ENCODE results near the gene WDR26.

Gene WDR26

GRCh38 chr1:224434691-224435317 is at the start of gene WDR26 (continued):
- TF ChIP-seq, protein P1, sequence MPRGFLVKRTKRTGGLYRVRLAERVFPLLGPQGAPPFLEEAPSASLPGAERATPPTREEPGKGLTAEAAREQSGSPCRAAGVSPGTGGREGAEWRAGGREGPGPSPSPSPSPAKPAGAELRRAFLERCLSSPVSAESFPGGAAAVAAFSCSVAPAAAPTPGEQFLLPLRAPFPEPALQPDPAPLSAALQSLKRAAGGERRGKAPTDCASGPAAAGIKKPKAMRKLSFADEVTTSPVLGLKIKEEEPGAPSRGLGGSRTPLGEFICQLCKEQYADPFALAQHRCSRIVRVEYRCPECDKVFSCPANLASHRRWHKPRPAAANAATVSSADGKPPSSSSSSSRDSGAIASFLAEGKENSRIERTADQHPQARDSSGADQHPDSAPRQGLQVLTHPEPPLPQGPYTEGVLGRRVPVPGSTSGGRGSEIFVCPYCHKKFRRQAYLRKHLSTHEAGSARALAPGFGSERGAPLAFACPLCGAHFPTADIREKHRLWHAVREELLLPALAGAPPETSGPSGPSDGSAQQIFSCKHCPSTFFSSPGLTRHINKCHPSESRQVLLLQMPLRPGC (tag by site-specific recombination; IDR thresholded peaks at IDR 0.05): peak; percentile 100
- TF ChIP-seq, protein P2, sequence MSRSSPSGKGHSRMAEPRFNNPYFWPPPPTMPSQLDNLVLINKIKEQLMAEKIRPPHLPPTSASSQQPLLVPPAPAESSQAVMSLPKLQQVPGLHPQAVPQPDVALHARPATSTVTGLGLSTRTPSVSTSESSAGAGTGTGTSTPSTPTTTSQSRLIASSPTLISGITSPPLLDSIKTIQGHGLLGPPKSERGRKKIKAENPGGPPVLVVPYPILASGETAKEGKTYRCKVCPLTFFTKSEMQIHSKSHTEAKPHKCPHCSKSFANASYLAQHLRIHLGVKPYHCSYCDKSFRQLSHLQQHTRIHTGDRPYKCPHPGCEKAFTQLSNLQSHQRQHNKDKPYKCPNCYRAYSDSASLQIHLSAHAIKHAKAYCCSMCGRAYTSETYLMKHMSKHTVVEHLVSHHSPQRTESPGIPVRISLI (tag by site-specific recombination; IDR thresholded peaks at IDR 0.05): no peak
- TF ChIP-seq ZNF837 (tag by site-specific recombination; IDR thresholded peaks at IDR 0.05) (no peak; the same call in 1 of the 2 replicates), EGR2 (tag by site-specific recombination; IDR thresholded peaks at IDR 0.05; ENCODE audit: low read depth) (no peak), ZFP3 (tag by site-specific recombination; IDR thresholded peaks at IDR 0.05; ENCODE audit: low read depth) (no peak), RBAK (tag by site-specific recombination; IDR thresholded peaks at IDR 0.05) (no peak), ZNF830 (tag by site-specific recombination; IDR thresholded peaks at IDR 0.05; ENCODE audit: low read depth) (no peak), REPIN1 (tag by site-specific recombination; IDR thresholded peaks at IDR 0.05; ENCODE audit: low read depth) (peak; percentile 71; the same call in 1 of the 2 replicates), ZNF274 (IDR thresholded peaks at IDR 0.05; ENCODE audit: low read length) (no peak), ZNF274 (tag by site-specific recombination; IDR thresholded peaks at IDR 0.05; ENCODE audit: borderline replicate concordance) (no peak), YY2 (tag by site-specific recombination; IDR thresholded peaks at IDR 0.05) (peak; percentile 83; the same call in 1 of the 2 replicates), ZNF175 (tag by site-specific recombination; IDR thresholded peaks at IDR 0.05) (no peak), ZNF211 (tag by site-specific recombination; IDR thresholded peaks at IDR 0.05; ENCODE audit: low read depth) (no peak), ZNF768 (tag by site-specific recombination; IDR thresholded peaks at IDR 0.05) (no peak), ZBTB7A (tag by site-specific recombination; IDR thresholded peaks at IDR 0.05; ENCODE audit: low read depth) (peak; percentile 93; the same call in 1 of the 2 replicates), TRIM28 (IDR thresholded peaks at IDR 0.05; ENCODE audit: borderline replicate concordance, low read length) (no peak; the same call in 1 of the 2 replicates), CTCF (tag by site-specific recombination; IDR thresholded peaks at IDR 0.05) (peak; percentile 96), ZIC2 (tag by site-specific recombination; IDR thresholded peaks at IDR 0.05) (peak; percentile 76), YY1 (tag by site-specific recombination; IDR thresholded peaks at IDR 0.05) (peak; percentile 84), SP2 (tag by site-specific recombination; IDR thresholded peaks at IDR 0.05) (peak; percentile 92), ZNF248 (tag by site-specific recombination; IDR thresholded peaks at IDR 0.05) (no peak), ZNF747 (tag by site-specific recombination; IDR thresholded peaks at IDR 0.05) (no peak), ZNF112 (tag by site-specific recombination; IDR thresholded peaks at IDR 0.05) (no peak)
- TF ChIP-seq, protein P3, sequence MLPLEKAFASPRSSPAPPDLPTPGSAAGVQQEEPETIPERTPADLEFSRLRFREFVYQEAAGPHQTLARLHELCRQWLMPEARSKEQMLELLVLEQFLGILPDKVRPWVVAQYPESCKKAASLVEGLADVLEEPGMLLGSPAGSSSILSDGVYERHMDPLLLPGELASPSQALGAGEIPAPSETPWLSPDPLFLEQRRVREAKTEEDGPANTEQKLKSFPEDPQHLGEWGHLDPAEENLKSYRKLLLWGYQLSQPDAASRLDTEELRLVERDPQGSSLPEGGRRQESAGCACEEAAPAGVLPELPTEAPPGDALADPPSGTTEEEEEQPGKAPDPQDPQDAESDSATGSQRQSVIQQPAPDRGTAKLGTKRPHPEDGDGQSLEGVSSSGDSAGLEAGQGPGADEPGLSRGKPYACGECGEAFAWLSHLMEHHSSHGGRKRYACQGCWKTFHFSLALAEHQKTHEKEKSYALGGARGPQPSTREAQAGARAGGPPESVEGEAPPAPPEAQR (tag by site-specific recombination; IDR thresholded peaks at IDR 0.05): no peak
- TF ChIP-seq, protein P4, sequence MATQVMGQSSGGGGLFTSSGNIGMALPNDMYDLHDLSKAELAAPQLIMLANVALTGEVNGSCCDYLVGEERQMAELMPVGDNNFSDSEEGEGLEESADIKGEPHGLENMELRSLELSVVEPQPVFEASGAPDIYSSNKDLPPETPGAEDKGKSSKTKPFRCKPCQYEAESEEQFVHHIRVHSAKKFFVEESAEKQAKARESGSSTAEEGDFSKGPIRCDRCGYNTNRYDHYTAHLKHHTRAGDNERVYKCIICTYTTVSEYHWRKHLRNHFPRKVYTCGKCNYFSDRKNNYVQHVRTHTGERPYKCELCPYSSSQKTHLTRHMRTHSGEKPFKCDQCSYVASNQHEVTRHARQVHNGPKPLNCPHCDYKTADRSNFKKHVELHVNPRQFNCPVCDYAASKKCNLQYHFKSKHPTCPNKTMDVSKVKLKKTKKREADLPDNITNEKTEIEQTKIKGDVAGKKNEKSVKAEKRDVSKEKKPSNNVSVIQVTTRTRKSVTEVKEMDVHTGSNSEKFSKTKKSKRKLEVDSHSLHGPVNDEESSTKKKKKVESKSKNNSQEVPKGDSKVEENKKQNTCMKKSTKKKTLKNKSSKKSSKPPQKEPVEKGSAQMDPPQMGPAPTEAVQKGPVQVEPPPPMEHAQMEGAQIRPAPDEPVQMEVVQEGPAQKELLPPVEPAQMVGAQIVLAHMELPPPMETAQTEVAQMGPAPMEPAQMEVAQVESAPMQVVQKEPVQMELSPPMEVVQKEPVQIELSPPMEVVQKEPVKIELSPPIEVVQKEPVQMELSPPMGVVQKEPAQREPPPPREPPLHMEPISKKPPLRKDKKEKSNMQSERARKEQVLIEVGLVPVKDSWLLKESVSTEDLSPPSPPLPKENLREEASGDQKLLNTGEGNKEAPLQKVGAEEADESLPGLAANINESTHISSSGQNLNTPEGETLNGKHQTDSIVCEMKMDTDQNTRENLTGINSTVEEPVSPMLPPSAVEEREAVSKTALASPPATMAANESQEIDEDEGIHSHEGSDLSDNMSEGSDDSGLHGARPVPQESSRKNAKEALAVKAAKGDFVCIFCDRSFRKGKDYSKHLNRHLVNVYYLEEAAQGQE (tag by site-specific recombination; IDR thresholded peaks at IDR 0.05): peak; percentile 75
- TF ChIP-seq, protein P5, sequence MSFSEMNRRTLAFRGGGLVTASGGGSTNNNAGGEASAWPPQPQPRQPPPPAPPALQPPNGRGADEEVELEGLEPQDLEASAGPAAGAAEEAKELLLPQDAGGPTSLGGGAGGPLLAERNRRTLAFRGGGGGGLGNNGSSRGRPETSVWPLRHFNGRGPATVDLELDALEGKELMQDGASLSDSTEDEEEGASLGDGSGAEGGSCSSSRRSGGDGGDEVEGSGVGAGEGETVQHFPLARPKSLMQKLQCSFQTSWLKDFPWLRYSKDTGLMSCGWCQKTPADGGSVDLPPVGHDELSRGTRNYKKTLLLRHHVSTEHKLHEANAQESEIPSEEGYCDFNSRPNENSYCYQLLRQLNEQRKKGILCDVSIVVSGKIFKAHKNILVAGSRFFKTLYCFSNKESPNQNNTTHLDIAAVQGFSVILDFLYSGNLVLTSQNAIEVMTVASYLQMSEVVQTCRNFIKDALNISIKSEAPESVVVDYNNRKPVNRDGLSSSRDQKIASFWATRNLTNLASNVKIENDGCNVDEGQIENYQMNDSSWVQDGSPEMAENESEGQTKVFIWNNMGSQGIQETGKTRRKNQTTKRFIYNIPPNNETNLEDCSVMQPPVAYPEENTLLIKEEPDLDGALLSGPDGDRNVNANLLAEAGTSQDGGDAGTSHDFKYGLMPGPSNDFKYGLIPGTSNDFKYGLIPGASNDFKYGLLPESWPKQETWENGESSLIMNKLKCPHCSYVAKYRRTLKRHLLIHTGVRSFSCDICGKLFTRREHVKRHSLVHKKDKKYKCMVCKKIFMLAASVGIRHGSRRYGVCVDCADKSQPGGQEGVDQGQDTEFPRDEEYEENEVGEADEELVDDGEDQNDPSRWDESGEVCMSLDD (tag by site-specific recombination; IDR thresholded peaks at IDR 0.05): peak; percentile 93
- TF ChIP-seq, protein P6, sequence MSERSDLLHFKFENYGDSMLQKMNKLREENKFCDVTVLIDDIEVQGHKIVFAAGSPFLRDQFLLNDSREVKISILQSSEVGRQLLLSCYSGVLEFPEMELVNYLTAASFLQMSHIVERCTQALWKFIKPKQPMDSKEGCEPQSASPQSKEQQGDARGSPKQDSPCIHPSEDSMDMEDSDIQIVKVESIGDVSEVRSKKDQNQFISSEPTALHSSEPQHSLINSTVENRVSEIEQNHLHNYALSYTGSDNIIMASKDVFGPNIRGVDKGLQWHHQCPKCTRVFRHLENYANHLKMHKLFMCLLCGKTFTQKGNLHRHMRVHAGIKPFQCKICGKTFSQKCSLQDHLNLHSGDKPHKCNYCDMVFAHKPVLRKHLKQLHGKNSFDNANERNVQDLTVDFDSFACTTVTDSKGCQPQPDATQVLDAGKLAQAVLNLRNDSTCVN (tag by site-specific recombination; optimal IDR thresholded peaks at IDR 0.05): peak; percentile 90

Data from HEK293 (cell line).